Common myeloid progenitor, CD34-positive (primary cell): ENCODE measurements around the gene CYP24A1.

Source experiments
- CTCF ChIA-PET: fragments of 350-600 bp; sonication (Branson Sonifier 250); formaldehyde crosslinking; loops from one replicate; lab custom pipeline; 2021; ENCODE audit warnings: antibody characterized with exemption; lab: Charles Lee
- POLR2A ChIA-PET: fragments of 350-600 bp; sonication (Branson Sonifier 250); formaldehyde crosslinking; loops from one replicate; lab custom pipeline; 2021; ENCODE audit warnings: antibody characterized with exemption; lab: Charles Lee
- DNase-seq, 3 donors: peaks; one replicate each; pipeline versions ENCODE4 v3.0.0 to v3.0.0-alpha.2; 2013
- H3K27ac ChIP-seq, 2 experiments: 1 replicate in 1 of 2; 2 replicates in 1 of 2; pipeline ENCODE4 v1.7.0; 2013; ENCODE audit warnings: inconsistent platforms in 2 of 2, low read length in 2 of 2, mild to moderate bottlenecking in 2 of 2, low read depth in 1 of 2, moderate library complexity in 1 of 2; ENCODE audit not compliant: severe bottlenecking in 2 of 2, insufficient read depth in 1 of 2, poor library complexity in 1 of 2
- H3K27me3 ChIP-seq, 5 experiments: replicated peaks in 2 of 5; 1 replicate in 3 of 5; 2 replicates in 2 of 5; pipeline versions ENCODE4 v1.6.1 to v1.7.0; 2013; ENCODE audit warnings: low read length in 4 of 5, mild to moderate bottlenecking in 2 of 5, moderate library complexity in 2 of 5, inconsistent platforms in 1 of 5; ENCODE audit not compliant: insufficient read depth in 5 of 5, control insufficient read depth in 4 of 5
- H3K36me3 ChIP-seq, 4 experiments: 1 replicate in 2 of 4; 2 replicates in 2 of 4; pipeline versions ENCODE4 v1.6.1 to v1.7.0; 2013; ENCODE audit warnings: low read length in 3 of 4, control low read depth in 1 of 4, mild to moderate bottlenecking in 1 of 4; ENCODE audit not compliant: control insufficient read depth in 4 of 4, insufficient read depth in 4 of 4
- H3K4me1 ChIP-seq, 4 experiments: 1 replicate in 3 of 4; 2 replicates in 1 of 4; pipeline versions ENCODE4 v1.6.1 to v1.7.1; 2013; ENCODE audit warnings: low read length in 3 of 4, mild to moderate bottlenecking in 3 of 4, control low read depth in 1 of 4, inconsistent platforms in 1 of 4, moderate library complexity in 1 of 4; ENCODE audit not compliant: control insufficient read depth in 4 of 4, insufficient read depth in 4 of 4; ENCODE audit errors: control extremely low read depth in 1 of 4
- H3K4me3 ChIP-seq, 7 experiments: 1 replicate in 4 of 7; 2 replicates in 3 of 7; pipeline versions ENCODE4 v1.5.1 to v1.7.0; 2013; ENCODE audit warnings: mild to moderate bottlenecking in 7 of 7, low read length in 6 of 7, moderate library complexity in 6 of 7, inconsistent platforms in 2 of 7, low read depth in 2 of 7, control low read depth in 1 of 7; ENCODE audit not compliant: insufficient read depth in 4 of 7, control insufficient read depth in 1 of 7; ENCODE audit errors: extremely low read depth in 1 of 7
- H3K9me3 ChIP-seq, 5 experiments: 1 replicate in 4 of 5; 2 replicates in 1 of 5; pipeline versions ENCODE4 v1.6.1 to v1.7.1; 2013; ENCODE audit warnings: low read length in 4 of 5, mild to moderate bottlenecking in 2 of 5, inconsistent platforms in 1 of 5, low read depth in 1 of 5, moderate library complexity in 1 of 5; ENCODE audit not compliant: control insufficient read depth in 4 of 5, insufficient read depth in 2 of 5; ENCODE audit errors: control extremely low read depth in 1 of 5
- WGBS: methylation state at CpG from one replicate; pipeline ENCODE4 v1.1.5; 2013; ENCODE audit not compliant: insufficient coverage; 5-methylcytosine and 5-hydroxymethylcytosine counted together

CYP24A1 gene

GRCh38 chr20:54107181-54107580, 66.6 kb downstream of the CYP24A1 start:
- 93% methylated on average over 2 of the region's 2 CpGs for WGBS
- DNase-seq, result no peak
- peaks cover 0 to 3% (median 0%) of the 10 kb centered on the region in 5 experiments for H3K9me3 ChIP-seq
- no peaks in the 10 kb centered on the region for H3K36me3 ChIP-seq
- H3K27ac ChIP-seq, result no peak overlapping the region
- CTCF ChIA-PET, result interaction anchor here (1.2 to 5.6 kb wide), 3 partner anchors 9 to 92 kb away, joined by 5 to 57 read pairs (median 9); no protein-coding TSS in a partner anchor
- no peaks in the 10 kb centered on the region for H3K4me1 ChIP-seq
- POLR2A ChIA-PET, result no interaction called here
- no peaks in the 10 kb centered on the region for H3K27me3 ChIP-seq
- H3K4me3 ChIP-seq, result no peak overlapping the region

- Histone ChIP-seq H3K36me3 (no peaks in the 10 kb centered on the region), H3K27me3 (no peaks in the 10 kb centered on the region), H3K4me1 (no peaks in the 10 kb centered on the region), H3K4me3 (no peak overlapping the region), H3K27ac (no peak overlapping the region), H3K9me3 (no peaks in the 10 kb centered on the region)
- ChIA-PET CTCF (interaction anchor here (0.8 to 5.6 kb wide), 6 partner anchors 9 to 544 kb away, joined by 3 to 57 read pairs (median 8); no protein-coding TSS in a partner anchor), POLR2A (interaction anchor here (0.5 to 0.6 kb wide), 2 partner anchors 1266 to 1810 kb away, joined by 3 to 4 read pairs; no protein-coding TSS in a partner anchor)
- DNase-seq, result no peak
- 50% methylated on average over 2 of the region's 4 CpGs for WGBS
Measured at GRCh38 chr20:54106162-54106561, 67.6 kb downstream of the CYP24A1 start.

- H3K36me3 ChIP-seq, result no peaks in the 10 kb centered on the region
- H3K9me3 ChIP-seq, result no peaks in the 10 kb centered on the region
- H3K4me1 ChIP-seq, result no peaks in the 10 kb centered on the region
- DNase-seq, result no peak
- no peak overlapping the region for H3K27ac ChIP-seq
- no peak overlapping the region for H3K4me3 ChIP-seq
- POLR2A ChIA-PET, result interaction anchor here (0.5 kb wide), 1 partner anchor 1809 kb away, joined by 3 read pairs; no protein-coding TSS in a partner anchor
- no peaks in the 10 kb centered on the region for H3K27me3 ChIP-seq
- CTCF ChIA-PET, result interaction anchor here (1.4 to 5.6 kb wide), 7 partner anchors 9 to 544 kb away, joined by 3 to 57 read pairs (median 7); no protein-coding TSS in a partner anchor
- 82% methylated on average over 2 of the region's 4 CpGs for WGBS
Measured at GRCh38 chr20:54105653-54106052, 68.1 kb downstream of the CYP24A1 start.

GRCh38 chr20:54104781-54105180, 69.0 kb downstream of the CYP24A1 start:
- H3K27ac ChIP-seq, result no peak overlapping the region
- no peaks in the 10 kb centered on the region for H3K36me3 ChIP-seq
- H3K27me3 ChIP-seq, result no peaks in the 10 kb centered on the region
- ChIA-PET POLR2A (no interaction called here), CTCF (interaction anchor here (1.0 to 5.6 kb wide), 16 partner anchors 9 to 546 kb away, joined by 3 to 57 read pairs (median 4); no protein-coding TSS in a partner anchor)
- H3K9me3 ChIP-seq, result no peaks in the 10 kb centered on the region
- WGBS, result 100% methylated on average over 3 of the region's 4 CpGs
- no peak for DNase-seq
- H3K4me1 ChIP-seq, result no peaks in the 10 kb centered on the region
- H3K4me3 ChIP-seq, result no peak overlapping the region

GRCh38 chr20:54103762-54104600, 69.8 kb downstream of the CYP24A1 start:
- no peak overlapping the region for H3K27ac ChIP-seq
- ChIA-PET POLR2A (no interaction called here), CTCF (interaction anchor here (0.9 to 5.6 kb wide), 24 partner anchors 8 to 547 kb away, joined by 3 to 57 read pairs (median 4); partner anchors contain the start of gene PFDN4)
- H3K4me3 ChIP-seq, result no peak overlapping the region
- no peaks in the 10 kb centered on the region for H3K4me1 ChIP-seq
- no peaks in the 10 kb centered on the region for H3K27me3 ChIP-seq
- no peaks in the 10 kb centered on the region for H3K36me3 ChIP-seq
- WGBS, result 60% methylated on average over 5 of the region's 6 CpGs
- H3K9me3 ChIP-seq, result no peaks in the 10 kb centered on the region
- DNase-seq, result no peak
